H1 (cell line): ENCODE measurements around the gene ZNF808. TPM values are rescaled to one million over a fixed set of nuclear protein-coding genes. Genes with fewer than 3 reads are reported as not detected.

Source experiments
- ATF3 ChIP-seq: IDR thresholded peaks from 2 replicates; pipeline ENCODE4 v1.6.1; 2011; ENCODE audit warnings: low read depth, mild to moderate bottlenecking, low read length; ENCODE audit not compliant: insufficient read depth
- CBX5 ChIP-seq: fragments of 300-800, 300-1000 bp; sonication (generic); IDR thresholded peaks from 2 replicates; pipeline ENCODE4 v1.7.1; 2016; ENCODE audit warnings: antibody characterized with exemption, low read length, low read depth
- CEBPB ChIP-seq: IDR thresholded peaks from 2 replicates; pipeline ENCODE4 v1.6.1; 2012; ENCODE audit warnings: low read depth, low read length
- CTCF ChIP-seq, 3 experiments: IDR thresholded peaks; 1 replicate in 2 of 3; 2 replicates in 1 of 3; pipeline versions ENCODE4 v1.5.1 to v1.6.1; 2011; ENCODE audit warnings: low read length in 3 of 3, mild to moderate bottlenecking in 3 of 3, inconsistent platforms in 2 of 3, low read depth in 1 of 3, moderate library complexity in 1 of 3; ENCODE audit not compliant: insufficient read depth in 1 of 3; ENCODE audit errors: control extremely low read depth in 1 of 3
- EZH2 ChIP-seq: fragments of 200-600 bp; sonication (generic); IDR thresholded peaks from 2 replicates; pipeline ENCODE4 v1.7.1; 2012; ENCODE audit warnings: low read depth, mild to moderate bottlenecking, moderate library complexity, low read length, inconsistent platforms; ENCODE audit not compliant: severe bottlenecking
- POU5F1 ChIP-seq: IDR thresholded peaks from 2 replicates; pipeline ENCODE4 v1.6.1; 2011; ENCODE audit warnings: low read depth, mild to moderate bottlenecking, low read length, moderate library complexity
- TAF7 ChIP-seq: optimal IDR thresholded peaks from 2 replicates; pipeline ENCODE3; 2011; ENCODE audit warnings: low read depth, mild to moderate bottlenecking, inconsistent platforms, low read length, moderate library complexity, borderline replicate concordance
- TBP ChIP-seq: IDR thresholded peaks from 2 replicates; pipeline ENCODE4 v1.6.1; 2011; ENCODE audit warnings: low read depth, low read length, improper control_type of control experiment
- polyA plus RNA-seq, 7 experiments: library from polyadenylated mRNA; depleted of rRNA in 3 of 7; stranded (reverse) in 5 of 7; unstranded in 2 of 7; fragments of >200 nt in 5 of 7; fragments of 200-250 nt in 2 of 7; gene quantifications; 1 replicate in 5 of 7; 2 replicates in 1 of 7; 4 replicates in 1 of 7; pipeline versions ENCODE4 v1.2.1 to v1.2.3, GENCODE V29; 2011 to 2013; ENCODE audit warnings: missing spikeins in 2 of 7, mixed read lengths in 2 of 7
- total RNA-seq: library from RNA; stranded (reverse); fragmentation: NEBNext Ultra II Directional; extraction: Animal tissue kit (Norgen Biotek cat#: 25700); gene quantifications from 2 replicates; pipeline ENCODE4 v1.2.1, GENCODE V29; 2021

ZNF808 gene
- total and polyA plus RNA-seq, 2 of the 8 experiments (the other 6 are each of a cell fraction or from before 2014, with no cell fraction given): 3.9 to 25.9 TPM

- TF ChIP-seq CTCF (IDR thresholded peaks at IDR 0.05; ENCODE audit: control extremely low read depth in 1 of 3, insufficient read depth in 1 of 3, low read depth in 1 of 3, low read length in 3 of 3) (no peak), POU5F1 (no peak), ATF3 (no peak), EZH2 (no peak), TAF7 (no peak), CEBPB (no peak), CBX5 (no peak), TBP (no peak)
Observed at GRCh38 chr19:52542984-52543664, 15.7 kb downstream of the ZNF808 start (continued).
